ENCODE measurements around the gene TEKT4. TPM values are rescaled to one million over a fixed set of nuclear protein-coding genes. Genes with fewer than 3 reads are reported as not detected.
"Not testable (repeated sequence)": the region's sequence is repeated elsewhere in the genome, so short reads cannot be mapped to it uniquely, and the experiment has no call there.

The TEKT4 gene
- total RNA-seq, 1 donor from 2014 or later, result not detected

- no peak for DNase-seq (ENCODE audit: extremely low read depth, low read depth, low spot score)
Measured at GRCh38 chr2:94875820-94876522, 4.7 kb downstream of the TEKT4 start.

DNA sequence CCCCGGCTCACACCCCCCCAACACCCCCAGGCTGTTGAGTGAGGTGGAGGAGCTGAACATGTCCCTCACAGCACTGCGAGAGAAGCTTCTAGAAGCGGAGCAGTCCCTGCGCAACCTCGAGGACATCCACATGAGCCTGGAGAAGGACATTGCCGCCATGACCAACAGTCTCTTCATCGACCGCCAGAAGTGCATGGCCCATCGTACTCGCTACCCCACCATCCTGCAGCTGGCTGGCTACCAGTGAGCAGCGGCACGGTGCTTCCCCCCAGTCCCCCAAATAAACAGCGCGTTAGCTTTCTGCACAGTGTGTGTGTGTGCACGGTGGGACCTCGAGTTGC, 5.3 kb downstream of the TEKT4 start:
- no peak for DNase-seq (ENCODE audit: extremely low read depth, low read depth, low spot score)

DNA sequence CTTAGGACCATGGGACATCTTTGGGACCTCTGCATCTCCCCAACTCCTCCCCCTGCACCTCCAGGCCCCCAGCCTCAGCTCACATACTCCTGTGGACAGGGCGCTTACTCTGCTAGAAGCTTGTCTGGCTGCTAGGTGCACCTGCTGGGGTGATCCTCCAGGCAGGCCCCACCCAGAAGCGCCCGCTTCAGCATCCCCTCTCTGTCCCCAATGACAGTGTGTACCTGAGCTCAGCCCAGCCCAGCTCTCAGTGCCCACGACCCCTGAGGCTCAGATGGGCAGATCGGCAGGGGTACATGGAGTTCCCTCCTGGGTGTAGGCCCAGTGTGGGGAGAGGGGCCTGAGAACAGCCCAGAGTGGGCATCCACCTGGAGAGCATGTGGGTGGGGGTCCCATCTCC, 5.9 kb downstream of the TEKT4 start:
- no peak for DNase-seq (ENCODE audit: extremely low read depth, low read depth, low spot score)

GRCh38 chr2:94878575-94878974, 7.3 kb downstream of the TEKT4 start:
- DNase-seq (ENCODE audit: extremely low read depth, low read depth, low spot score), result not testable (repeated sequence)

GRCh38 chr2:94879314-94879981, 8.2 kb downstream of the TEKT4 start:
- no peak for DNase-seq (ENCODE audit: extremely low read depth, low read depth, low spot score)

GRCh38 chr2:94879982-94880377, 8.8 kb downstream of the TEKT4 start:
- DNase-seq (ENCODE audit: extremely low read depth, low read depth, low spot score), result no peak

DNA sequence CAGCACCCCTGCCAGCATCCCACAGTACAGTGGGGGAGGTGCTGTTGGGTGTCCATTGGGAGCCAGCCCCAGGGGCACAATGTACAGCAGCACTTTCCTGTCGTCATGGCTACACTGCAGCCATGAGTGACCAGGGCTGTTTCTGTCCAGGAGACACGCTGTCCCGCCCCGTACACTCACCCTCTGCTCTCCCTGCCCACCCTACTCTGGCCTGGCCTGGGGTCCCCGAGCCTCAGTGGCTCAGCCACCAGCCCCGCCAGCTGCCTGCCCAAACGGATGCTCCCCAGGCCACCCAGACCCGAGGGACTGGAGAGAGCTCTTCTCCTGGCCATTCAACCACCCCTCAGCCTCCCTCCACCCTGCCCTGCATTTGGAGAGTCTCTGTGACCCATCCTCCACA, 9.3 kb downstream of the TEKT4 start:
- DNase-seq (ENCODE audit: extremely low read depth, low read depth, low spot score), result no peak

- DNase-seq (ENCODE audit: extremely low read depth, low read depth, low spot score), result no peak
Measured at GRCh38 chr2:94881070-94881469, 9.8 kb downstream of the TEKT4 start.

DNA sequence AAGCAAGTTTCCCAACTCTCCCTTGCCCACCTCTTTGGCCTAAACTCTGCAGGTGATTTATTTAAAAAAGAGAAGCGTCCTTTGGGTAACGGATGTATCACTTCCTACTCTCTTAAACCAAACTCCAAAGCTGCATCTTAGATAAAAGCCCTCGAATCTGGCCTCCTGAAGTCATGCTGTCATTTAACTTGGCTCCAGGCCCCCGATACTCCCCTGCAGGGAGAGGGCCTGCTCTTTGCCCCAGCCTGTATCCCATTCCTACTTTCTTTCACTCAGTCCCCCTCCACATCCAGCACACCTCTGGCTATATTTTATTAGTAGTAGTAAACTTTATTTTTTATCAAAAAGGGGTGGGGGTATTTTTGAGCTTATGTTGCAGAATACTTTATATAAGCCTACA, 19.0 kb downstream of the TEKT4 start:
- no peak for DNase-seq (ENCODE audit: extremely low read depth, low read depth, low spot score)

DNA sequence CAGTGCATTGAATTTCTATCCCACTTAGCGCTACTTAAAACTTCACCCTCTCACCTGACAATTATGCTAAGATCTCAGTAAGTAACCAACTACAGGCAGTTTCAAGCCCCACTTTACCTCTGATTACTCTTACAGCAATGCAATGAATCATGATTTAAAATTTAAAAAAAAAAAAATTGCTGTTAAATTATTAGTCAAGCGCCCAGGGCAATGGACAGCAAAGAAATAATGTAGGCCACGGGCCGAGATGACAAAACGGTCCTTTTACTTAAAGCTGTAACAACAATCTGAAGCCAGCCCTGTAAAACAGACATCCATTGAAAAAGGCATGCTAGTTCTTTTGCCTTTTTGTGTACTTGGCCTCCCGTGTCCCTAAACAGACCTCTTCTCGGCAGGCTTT, 24.0 kb downstream of the TEKT4 start:
- DNase-seq (ENCODE audit: extremely low read depth, low read depth, low spot score), result not testable (repeated sequence)

- not testable (repeated sequence) for DNase-seq (ENCODE audit: extremely low read depth, low read depth, low spot score)
Measured at GRCh38 chr2:94906976-94907375, 35.7 kb downstream of the TEKT4 start.

- no peak for DNase-seq (ENCODE audit: extremely low read depth, low read depth, low spot score)
Measured at GRCh38 chr2:94923196-94923595, 52.0 kb downstream of the TEKT4 start.

DNA sequence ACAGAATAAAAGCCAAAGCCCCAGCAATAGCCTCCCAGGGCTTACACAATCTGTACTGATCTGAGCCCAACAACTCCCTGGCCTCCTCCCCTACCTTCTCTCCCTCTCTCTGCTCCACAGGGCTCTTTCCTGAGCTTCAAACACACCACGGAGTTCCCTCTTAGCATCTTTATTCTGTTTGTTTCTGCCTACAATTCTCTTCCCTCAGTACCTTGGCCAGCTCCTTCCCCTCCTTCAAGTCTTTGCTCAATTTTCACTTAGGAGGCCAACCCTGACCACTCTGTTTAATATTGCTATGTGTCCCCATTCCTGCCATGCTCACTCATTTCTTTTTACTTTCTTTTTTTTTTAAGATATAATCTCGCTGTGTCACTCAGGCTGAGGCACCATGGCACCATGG, 53.8 kb downstream of the TEKT4 start:
- not testable (repeated sequence) for DNase-seq (ENCODE audit: extremely low read depth, low read depth, low spot score)

Other genes with a start within 250 kb of the TEKT4 start
- 3.1 TPM in 1 of 2 replicates, not detected in the other for gene MAL, start 154.3 kb downstream of the TEKT4 start, total RNA-seq

Data from glomerular endothelial cell (primary cell).